DND-41 (cell line): ENCODE measurements around the gene HACL1.

Source experiments
- CTCF ChIP-seq: IDR thresholded peaks from 2 replicates; pipeline ENCODE4 v1.5.1; 2012; ENCODE audit warnings: borderline replicate concordance, low read length, moderate library complexity, mild to moderate bottlenecking; ENCODE audit not compliant: poor library complexity, severe bottlenecking; ENCODE audit errors: extremely low read depth
- EZH2 ChIP-seq: IDR thresholded peaks from 3 replicates; pipeline ENCODE4 v1.6.1; 2012; ENCODE audit warnings: borderline replicate concordance, low read depth, mild to moderate bottlenecking, moderate library complexity, low read length, inconsistent platforms; ENCODE audit not compliant: severe bottlenecking

GRCh38 chr3:15634671-15635070 is 33.3 kb upstream of the HACL1 start:
- TF ChIP-seq CTCF (no peak), EZH2 (no peak)
